HG02973 (cell line): ENCODE data around the gene NCOA4.
"Not testable (repeated sequence)": the region's sequence is repeated elsewhere in the genome, so short reads cannot be mapped to it uniquely, and the experiment has no call there.

Source experiments
- ATAC-seq: cut with Tn5 transposase; IDR thresholded peaks from one replicate; pipeline ENCODE4 v1.9.1; 2021; ENCODE audit warnings: moderate library complexity; ENCODE audit not compliant: unreplicated experiment

The NCOA4 gene

DNA sequence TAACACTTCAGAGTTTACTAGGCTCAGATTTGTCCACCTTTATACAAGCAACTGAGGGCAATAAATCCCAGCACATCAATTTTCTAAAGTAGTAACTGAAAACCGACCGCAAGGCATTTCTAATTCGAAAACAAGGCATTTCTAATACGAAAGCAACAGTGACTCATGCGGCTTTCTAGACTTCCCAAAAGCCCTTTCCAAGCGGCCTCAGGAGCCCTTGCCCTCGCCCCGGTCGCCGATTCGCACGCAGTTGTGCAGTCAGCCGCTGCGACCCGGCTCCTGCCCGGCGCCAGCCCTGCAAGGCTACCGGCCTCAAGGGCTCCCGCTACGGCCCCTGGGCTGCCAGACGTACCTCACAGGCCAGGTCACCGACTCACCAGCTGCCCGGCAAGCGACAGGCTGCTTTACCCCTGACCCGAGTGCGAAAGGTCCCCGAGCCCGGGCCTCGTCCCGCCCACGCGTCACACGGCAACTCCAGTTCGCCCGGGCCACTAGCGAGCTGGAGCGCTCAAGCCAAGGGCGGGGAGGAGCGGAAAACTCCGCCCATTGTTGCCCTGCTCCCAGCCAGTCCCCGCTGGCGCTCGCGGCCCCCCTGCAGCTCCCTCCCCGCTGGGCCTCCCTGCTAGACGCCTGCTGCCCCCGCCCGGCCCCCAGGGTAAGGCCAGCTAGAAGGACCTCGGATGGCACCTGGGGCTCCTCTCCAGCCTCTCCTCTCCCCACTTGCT is 7.3 kb downstream of the NCOA4 start:
- peak; percentile 88 for ATAC-seq

DNA sequence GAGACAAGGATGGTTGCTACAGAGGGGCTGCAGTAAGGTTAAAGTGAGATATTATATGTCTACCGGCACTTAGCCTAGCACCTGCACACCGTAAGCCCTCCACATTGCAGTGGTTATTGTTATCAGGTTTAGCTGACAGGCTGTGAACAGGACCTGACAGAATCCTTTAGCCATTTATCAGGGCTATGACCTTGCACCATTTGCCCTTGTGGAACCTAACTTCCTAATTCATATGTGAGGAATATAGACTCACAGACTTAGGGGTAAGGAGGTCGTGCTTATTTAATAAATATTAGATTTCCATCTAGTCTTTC is 10.1 kb downstream of the NCOA4 start:
- no peak for ATAC-seq

DNA sequence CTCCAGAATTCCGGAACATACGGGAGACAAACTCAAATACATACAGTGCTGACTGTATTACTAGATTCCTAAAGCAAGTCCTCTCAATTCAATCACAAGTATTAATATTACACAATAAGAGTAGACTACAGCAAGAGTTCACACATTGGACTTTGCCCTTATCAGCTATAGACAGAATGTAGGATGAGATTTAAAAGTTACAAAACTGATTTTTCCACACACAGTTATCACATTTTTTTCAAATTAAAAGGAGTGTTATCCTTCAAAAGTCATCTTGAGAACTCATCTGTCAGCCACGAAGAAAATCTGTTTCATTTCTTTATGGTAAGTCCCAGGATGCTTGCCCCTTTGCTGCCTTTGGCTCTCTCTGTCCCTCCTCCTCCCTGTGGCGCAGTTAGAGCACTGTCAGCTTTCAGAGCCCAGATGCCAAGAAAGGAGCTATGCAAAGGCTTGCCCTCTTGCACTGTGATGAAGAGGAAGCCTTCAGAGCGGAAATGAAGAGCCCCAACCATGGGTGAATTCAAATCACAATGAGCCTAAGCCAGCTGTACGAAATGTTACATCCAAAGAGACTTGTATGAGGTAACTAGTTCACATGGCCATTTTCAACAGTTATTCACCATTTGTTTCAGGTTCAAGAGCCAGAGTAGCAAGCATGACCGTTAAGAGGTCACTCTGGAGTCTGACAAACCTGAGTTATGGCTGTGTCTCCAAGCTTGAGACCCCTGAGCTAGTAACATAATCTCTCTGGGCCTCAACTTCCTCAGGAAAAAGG is 10.7 kb downstream of the NCOA4 start:
- ATAC-seq = no peak

DNA sequence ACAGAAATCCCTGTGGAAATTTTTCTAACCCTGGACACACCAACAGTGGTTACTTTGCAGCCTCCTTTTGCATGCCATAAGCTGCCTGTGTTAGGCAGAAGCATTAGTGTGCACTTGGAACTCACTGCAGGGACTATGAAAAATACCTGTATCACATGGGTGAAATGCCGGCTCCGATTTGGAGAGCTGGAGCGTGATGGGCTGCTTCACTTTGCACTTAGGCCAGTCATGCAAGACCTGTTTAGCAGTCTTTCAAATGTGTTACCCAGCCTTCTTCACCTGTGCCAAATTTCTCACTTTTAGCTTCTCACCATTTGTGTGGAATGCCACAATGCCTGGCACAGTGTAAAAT is 11.3 kb downstream of the NCOA4 start:
- no peak for ATAC-seq

DNA sequence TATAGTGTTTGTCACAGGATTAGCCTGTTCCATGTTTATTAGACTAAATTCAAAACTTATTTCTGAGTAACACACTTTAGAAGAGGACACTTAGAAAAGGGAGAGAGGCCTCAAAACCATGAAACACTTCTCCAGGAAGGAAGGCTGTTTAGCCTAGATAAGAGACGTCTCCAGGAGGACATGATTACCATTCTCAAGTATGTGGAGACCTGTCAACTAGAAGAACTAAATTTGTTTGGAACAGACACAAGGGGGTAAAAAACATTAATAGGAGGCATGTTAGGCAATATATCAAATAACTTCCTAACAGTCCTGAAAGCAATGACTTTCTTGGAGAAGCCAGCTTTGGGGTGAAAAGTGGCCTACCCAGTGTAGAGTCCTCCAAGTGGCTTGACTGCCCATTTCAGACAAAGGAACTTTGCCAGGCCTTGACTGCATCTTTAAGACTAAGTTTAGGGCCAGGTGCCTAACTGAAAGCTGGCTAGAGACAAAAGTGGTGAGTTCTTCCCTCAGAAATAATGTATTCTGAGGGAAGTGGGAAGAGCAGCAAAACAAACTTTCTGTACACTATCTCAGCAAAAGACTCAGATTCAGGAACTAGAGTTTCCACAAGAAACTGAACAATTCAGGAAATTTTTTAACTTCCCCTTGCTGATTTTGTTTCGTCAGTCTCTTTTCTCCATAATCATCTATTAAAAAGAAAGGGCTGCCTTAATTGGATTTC is 11.8 kb downstream of the NCOA4 start:
- ATAC-seq = no peak

DNA sequence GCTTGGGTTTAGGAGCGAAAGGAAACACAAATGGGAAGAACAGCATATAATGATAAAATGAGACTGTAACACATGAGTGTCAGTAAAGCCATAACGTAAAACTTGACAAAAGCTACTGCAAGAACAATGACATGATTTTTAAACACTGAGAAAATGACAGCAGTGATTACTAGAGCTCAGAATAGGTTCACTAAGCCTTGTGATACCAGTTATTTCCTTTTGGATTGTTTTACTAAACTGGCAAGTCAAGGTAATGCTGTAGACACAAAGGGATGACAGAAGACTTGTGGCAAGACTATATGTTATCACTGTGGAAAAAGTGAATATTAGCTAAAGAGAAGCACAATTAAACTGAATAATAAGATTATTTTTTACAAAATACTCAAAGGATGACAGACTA is 12.7 kb downstream of the NCOA4 start:
- no peak for ATAC-seq

DNA sequence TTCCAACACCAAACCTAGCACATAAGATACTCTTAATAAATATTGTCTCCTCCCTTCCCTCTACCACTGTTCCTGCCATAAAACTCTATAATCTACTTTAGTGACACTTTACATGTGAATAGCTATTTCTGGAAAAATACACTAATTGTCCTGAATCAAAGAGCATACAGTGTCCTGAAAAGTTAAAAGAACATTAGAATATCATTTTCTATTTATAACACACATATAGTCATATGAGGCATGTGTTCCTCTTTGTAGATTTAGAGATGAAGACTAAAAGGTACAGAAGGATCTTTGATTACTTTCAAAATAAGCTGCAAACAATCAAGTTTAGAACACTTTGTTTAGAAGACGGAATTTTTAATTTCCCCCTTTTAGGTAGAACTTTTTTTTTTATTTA is 13.6 kb downstream of the NCOA4 start:
- ATAC-seq = no peak

DNA sequence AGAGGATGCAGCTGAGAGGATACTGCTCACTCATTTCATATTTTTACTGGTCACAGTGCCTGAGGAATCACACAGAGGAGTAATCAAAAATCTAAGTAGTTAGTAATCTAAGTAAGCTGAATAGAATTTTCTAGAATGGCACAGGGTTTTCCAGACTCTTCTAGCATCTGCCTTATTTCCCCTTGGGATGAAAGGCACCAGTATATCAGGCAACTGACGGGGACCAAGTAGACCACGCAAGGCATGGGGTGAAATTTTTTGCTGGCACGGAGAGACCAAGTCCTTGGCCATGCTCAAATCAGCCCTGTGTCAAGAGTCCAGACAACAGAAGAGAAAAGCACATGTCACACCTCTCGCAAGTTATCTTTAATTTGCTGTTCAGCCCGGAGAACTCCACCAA is 14.2 kb downstream of the NCOA4 start:
- ATAC-seq = no peak

DNA sequence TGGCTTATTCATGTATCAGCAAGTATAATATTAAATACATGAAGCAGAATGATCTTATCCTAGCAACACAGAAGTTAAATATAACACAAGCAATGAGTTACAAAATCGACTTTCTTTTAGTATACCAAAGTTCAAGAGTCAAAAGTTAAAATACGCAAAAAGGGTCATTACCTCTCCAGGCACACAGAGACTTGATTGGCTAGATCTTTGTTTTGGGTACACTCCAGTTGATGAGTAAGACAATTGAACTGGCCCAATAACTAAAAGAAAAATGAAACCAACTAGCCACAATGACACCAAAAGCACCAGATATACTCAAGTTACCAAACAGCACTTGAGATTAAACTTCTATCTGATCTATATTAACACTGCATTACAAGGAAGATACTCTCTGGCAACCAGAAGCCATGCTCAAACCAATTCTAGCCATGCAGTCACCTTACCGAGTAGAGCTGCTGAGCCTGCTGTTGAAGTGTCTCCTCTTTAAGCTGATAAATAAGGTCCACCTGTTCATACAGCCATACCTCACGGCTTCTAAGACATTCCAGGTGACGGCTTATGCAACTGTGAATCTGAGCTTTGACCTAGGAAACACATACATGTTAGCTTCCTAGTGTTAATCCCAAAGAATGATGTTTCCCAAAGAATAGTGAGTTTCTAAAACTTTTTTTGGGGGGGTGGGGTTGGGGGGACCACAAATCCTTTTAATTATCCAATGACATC is 15.6 kb downstream of the NCOA4 start:
- ATAC-seq = no peak

DNA sequence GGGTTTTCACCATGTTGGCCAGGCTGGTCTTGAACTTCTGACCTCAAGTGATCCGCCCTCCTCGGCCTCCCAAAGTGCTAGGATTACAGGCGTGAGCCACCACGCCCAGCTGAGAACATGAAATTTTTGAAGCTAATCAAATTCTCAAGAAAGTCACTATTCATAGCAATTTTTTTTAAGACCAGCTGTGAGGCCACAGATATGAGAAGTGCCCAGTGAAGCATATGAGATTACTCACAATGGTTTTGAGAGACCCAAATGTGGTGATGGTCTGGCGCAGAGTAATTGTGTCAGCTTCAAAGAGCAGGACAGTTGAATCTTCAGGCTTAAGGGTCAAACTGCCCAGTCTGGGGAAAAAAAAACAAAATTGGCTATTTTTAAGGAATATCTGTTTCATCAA is 16.2 kb downstream of the NCOA4 start:
- ATAC-seq = no peak

DNA sequence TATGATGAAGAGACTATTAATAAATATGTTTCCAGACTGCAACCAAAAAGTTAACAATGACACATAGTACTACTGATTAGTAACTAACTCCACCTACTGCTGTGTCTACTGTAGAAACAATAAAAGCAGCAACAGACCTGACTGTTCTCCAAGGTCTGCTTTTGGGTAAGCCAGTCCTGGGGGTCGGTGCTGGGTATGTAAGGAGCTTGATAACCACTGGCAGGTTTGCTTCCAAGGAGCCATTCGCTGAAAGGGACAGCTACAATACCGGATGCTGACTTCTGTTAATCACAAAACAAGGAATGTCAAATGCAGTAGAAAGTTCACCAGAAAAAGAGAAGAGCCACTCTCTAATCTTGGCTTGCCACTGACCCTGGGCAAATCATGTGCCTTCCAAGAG is 17.7 kb downstream of the NCOA4 start:
- ATAC-seq = no peak

DNA sequence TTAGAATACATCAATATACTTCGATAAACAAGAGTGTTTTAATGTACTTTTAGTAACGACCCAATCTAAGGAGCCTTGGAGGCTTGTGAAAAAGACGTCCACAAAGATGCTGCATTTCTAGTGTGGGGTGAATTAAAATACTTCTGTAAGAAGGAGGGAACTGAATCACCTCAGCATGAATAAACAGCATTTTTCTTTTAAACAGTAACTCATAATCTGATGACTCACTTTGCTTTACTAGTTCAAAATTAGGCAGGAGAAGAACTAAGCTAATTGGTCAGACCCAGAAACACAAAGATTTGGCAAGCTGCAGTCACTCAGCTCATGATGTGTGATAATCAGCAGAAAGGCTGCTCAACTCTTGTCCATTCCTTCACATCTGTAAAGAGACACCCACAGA is 24.2 kb downstream of the NCOA4 start:
- no peak for ATAC-seq

DNA sequence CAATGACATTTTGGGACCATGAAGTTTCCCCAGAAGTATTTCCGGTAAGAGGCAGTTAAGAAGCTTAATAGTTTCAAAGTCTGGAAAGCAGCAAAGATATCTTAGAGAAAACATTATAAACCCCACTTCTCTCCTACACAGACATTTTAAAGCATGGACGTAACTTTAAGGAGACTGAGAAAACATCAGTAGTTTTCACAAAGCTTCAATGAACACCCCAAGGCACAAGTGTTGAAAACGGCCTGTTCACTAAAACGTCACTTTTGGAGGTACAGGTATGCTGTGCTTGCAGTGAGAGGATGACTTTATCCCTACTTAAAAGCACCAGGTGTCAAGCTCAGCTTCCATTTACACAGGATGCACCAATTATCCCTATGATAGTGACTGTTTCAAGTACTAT is 25.0 kb downstream of the NCOA4 start:
- ATAC-seq = no peak

DNA sequence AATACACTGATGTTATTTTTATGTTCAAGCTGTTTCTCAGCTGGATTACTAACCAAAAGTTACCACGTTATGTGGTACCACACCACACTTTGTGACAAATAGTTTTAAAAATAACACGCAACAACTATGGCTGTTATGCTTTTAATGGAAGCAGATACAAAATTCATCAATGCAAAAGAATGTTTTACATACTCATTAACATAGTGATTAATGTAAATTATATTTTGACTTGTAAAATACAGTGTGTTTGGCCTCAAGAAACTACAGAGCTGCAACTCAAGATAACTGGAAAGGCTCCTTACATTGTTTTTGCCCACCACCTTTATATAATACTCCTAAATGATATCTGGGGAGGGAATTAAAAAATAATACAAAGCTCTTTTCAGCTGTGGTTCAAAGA is 25.5 kb downstream of the NCOA4 start:
- no peak for ATAC-seq

DNA sequence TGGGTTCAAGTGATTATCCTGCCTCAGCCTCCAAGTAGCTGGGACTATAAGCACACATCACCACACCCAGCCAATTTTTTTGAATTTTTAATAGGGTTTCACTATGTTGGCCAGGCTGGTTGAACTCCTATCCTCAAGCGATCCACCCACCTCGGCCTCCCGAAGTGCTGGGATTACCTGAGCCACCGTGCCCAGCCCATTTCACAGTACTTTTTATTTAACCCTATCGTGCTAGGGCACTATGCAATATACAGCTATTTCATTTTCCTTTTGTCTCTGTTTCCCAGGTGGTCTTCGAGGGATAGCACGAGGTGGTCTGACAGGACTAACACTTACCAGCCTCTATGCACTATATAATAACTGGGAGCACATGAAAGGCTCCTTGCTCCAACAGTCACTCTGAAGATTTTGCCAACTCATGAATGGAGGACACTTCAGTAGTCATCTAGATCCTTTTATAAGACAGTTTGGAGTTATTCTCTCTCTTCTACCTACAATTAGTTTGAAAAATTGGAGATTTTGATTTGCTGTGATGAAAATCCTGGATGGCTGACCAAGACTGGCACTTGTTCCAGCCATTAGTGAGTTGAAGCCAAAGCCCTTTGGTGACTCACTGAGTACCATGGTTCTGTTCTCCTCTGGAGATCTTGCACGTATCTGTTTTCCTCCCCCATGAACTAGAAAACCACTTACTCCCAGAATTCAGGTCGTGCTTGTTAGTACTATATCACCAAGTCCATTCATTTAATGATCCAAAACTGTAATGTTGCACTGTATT is 27.3 kb downstream of the NCOA4 start:
- no peak for ATAC-seq

DNA sequence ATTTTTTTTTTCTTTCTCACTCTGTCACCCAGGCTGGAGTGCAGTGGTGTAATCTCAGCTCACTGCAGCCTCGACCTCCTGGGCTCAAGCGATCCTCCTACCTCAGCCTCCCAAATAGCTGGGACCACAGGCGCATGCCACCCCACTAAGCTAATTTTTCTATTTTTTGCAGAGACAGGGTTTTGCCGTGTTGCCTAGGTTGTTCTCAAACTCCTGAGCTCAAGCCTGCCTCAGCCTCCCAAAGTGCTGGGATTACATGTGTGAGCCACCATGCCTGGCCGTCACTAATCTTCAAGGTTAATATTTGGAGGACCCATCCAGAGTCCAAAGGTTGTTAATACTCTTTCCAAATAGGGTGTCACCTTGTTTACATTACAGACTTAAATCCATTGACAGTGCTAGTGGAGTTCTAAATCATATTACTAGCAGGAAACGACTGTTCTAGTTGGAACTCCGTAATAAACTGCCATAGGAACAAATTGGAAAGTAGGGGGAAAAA is 28.2 kb downstream of the NCOA4 start:
- not testable (repeated sequence) for ATAC-seq

DNA sequence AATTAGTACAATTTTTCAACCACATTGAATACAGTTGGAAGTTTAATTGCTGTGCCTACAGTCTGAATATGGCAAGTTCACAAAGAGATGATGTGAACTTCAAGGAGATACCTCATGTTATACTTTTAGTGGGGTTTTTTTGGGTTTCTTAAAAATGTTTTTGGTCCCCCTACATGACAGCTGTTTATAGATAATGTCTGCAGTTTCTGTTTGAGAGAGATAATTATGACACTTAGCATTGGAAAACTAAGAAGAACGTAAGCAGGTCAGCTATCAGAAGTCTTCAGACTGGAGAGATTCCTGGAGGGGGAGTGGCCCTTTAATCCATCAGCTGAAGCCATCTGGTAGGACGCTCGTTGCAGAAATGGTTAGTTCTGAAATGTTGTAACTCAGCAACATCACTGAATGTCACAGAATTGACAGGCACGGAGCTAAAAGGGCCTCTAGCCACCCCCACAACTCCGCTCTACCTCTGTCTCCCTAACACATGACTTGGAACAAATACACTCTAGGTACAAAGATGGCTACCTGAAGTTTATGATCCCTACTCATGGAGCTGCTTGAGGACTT is 29.2 kb downstream of the NCOA4 start:
- no peak for ATAC-seq

DNA sequence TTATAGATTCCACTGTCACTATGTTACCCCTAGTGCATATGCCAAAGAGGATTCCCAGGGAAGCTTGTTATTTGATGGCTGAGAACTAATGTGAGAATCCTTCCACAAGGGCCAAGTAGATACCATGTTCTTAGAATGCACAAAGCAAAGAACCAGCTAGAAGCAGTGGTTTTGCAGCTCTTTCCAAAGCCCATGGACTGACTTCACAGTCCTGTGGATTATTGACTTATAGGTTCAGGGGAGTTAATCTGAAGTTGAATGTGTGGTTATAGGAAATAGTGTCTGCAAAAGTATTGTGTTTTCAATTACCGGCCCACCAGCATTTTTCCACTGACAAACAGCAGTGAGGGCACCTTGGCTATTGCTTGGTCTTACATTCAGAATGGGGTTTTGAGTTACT is 29.9 kb downstream of the NCOA4 start:
- ATAC-seq = no peak

DNA sequence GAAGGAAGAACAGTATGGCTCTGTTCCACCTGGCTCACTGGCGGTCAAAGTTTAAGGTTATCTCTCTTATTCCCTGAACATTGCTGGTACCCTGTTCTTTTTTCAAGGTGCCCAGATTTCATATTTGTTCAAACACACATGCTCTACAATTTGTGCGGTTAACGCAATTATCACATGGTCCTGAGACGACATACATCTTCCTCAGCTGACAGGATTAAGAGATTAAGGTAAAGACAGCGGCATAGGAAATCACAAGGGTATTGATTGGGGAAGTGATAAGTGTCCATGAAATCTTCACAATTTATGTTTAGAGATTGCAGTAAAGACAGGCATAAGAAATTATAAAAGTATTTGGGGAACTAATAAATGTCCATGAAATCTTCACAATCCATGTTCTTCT is 30.5 kb downstream of the NCOA4 start:
- not testable (repeated sequence) for ATAC-seq
